Psoas muscle (tissue), 8 donors: ENCODE data around the gene GALR3. TPM values are rescaled to one million over a fixed set of nuclear protein-coding genes. Genes with fewer than 3 reads are reported as not detected.
A peak's percentile ranks its signal among the peaks of the same experiment; 100 is the strongest.

Experiments
- ATAC-seq, 4 donors: fragments of 200-7000 bp; cut with Tn5 transposase; one replicate each; pipeline ENCODE4 v1.9.1; 2020; ENCODE audit warnings: moderate library complexity in 3 of 4, mild to moderate bottlenecking in 2 of 4
- DNase-seq, 2 donors: peaks; one replicate each; pipeline ENCODE4 v3.0.0-alpha.2; 2020
- H3K27ac ChIP-seq: fragments of 200-600 bp; one replicate; pipeline ENCODE4 v1.8.0; 2022
- H3K27me3 ChIP-seq, 3 donors: fragments of 200-600 bp in 1 of 3; one replicate each; pipeline versions ENCODE4 v1.6.1 to v1.8.0; 2013 to 2022; ENCODE audit warnings: low read length in 2 of 3, mild to moderate bottlenecking in 2 of 3, moderate library complexity in 1 of 3; ENCODE audit not compliant: insufficient read depth in 3 of 3
- H3K36me3 ChIP-seq, 2 donors: fragments of 200-600 bp in 1 of 2; one replicate each; pipeline versions ENCODE4 v1.6.1 to v1.8.0; 2013 to 2022; ENCODE audit warnings: low read depth in 1 of 2, mild to moderate bottlenecking in 1 of 2, moderate library complexity in 1 of 2; ENCODE audit not compliant: insufficient read depth in 1 of 2
- H3K4me1 ChIP-seq: fragments of 200-600 bp; one replicate; pipeline ENCODE4 v1.8.0; 2022
- H3K4me3 ChIP-seq: fragments of 200-600 bp; one replicate; pipeline ENCODE4 v1.8.0; 2022; ENCODE audit warnings: mild to moderate bottlenecking
- H3K9me3 ChIP-seq: fragments of 200-600 bp; one replicate; pipeline ENCODE4 v1.8.0; 2022
- WGBS, 3 donors: extraction: QIAGEN DNeasy Blood & Tissue Kit; methylation state at CpG; one replicate each; pipeline versions ENCODE4 v1.1.6 to v1.1.7; 2013; 5-methylcytosine and 5-hydroxymethylcytosine counted together
- intact Hi-C, 2 donors: fragments of 100-400 bp; cut with DNase I; formaldehyde crosslinking; loops; one replicate each; pipeline versions ENCODE4 v1.11.0 to v1.14.2; 2022
- polyA plus RNA-seq, 3 donors: library from polyadenylated mRNA; stranded (reverse); fragments of 200-250 nt; gene quantifications; one replicate each; pipeline ENCODE4 v1.2.3, GENCODE V29; 2013
- total RNA-seq, 4 donors: library from RNA; stranded (reverse); fragmentation: NEBNext Ultra II Directional in 2 of 4; extraction: Animal tissue kit (Norgen Biotek cat#: 25700) in 2 of 4; gene quantifications; one replicate each; pipeline versions ENCODE4 v1.2.1 to v1.2.4, GENCODE V29; 2021 to 2023
- TF ChIP-seq, protein P1 (sequence below): fragments of 200-600 bp; IDR thresholded peaks from one replicate; pipeline ENCODE4 v1.8.0; 2022; ENCODE audit warnings: antibody characterized with exemption
- donor health status: healthy with polysubstance abuse.
- donor health status: DM: no; HTN: no; CAD: no; lungs with moderate emphysema.
- donor health status: Bipolar disorder and iron deficiency.
- donor health status: healthy.
- donor health status: DM: yes; HTN: yes; CAD: no.
- donor health status: DM: no; HTN: no; CAD: no.
- donor health status: DM: no; HTN: no; CAD: no.
- donor health status: DM: yes; HTN: yes; CAD: no.

The GALR3 gene
- total and polyA plus RNA-seq, 7 donors: 0.04 to 0.32 TPM; not detected in 5

DNA sequence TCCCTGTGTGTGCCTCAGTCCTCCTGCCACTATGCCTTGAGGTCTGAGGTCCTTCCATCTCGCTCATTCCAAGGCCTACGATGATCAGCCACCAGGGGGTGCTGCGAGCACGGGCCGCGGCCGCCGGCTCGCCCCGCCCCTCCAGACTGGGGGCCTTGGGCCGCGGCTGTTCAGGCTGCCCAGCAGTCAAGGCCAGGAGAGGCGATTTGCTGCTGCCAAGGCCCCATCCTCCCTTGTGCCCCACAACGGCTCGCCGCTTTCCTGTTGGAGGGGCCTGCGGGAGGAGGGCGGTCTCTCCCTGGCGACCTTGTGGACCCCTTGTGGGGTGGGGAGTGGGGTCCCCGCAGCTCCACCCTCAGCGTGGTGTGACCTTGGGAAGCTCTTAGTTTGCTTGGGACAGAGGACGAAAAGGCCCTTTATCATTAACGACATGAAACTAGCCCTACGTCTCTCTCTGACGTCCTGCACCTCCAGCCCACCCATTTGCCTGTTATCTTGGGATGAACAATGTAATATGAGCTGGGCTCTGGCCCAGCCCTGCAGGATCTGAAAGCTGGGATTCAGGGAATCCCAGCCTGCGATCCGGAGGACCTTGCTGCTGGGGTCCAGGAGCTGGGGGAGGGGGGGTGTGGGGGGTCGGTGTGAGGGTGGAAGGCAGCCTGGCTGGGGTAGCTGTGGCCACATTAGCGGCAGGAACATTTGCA, 5.3 kb upstream of the GALR3 start:
- Histone ChIP-seq H3K9me3 (no peaks in the 10 kb centered on the region), H3K36me3 (peaks cover 0 to 13% of the 10 kb centered on the region in 2 donors), H3K4me1 (peaks cover 13% of the 10 kb centered on the region), H3K27ac (no peak overlapping the region), H3K27me3 (no peaks in the 10 kb centered on the region), H3K4me3 (peak overlapping the region; percentile 60)
- ATAC-seq (peak; percentile 90 to 97 (median 94)), DNase-seq (peak; percentile 86 to 91)
- 1 to 3% (median 2%) methylated on average over 29 of the region's 29 CpGs for WGBS, 3 donors
- TF ChIP-seq, protein P1, sequence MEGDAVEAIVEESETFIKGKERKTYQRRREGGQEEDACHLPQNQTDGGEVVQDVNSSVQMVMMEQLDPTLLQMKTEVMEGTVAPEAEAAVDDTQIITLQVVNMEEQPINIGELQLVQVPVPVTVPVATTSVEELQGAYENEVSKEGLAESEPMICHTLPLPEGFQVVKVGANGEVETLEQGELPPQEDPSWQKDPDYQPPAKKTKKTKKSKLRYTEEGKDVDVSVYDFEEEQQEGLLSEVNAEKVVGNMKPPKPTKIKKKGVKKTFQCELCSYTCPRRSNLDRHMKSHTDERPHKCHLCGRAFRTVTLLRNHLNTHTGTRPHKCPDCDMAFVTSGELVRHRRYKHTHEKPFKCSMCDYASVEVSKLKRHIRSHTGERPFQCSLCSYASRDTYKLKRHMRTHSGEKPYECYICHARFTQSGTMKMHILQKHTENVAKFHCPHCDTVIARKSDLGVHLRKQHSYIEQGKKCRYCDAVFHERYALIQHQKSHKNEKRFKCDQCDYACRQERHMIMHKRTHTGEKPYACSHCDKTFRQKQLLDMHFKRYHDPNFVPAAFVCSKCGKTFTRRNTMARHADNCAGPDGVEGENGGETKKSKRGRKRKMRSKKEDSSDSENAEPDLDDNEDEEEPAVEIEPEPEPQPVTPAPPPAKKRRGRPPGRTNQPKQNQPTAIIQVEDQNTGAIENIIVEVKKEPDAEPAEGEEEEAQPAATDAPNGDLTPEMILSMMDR: peak; percentile 98
- intact Hi-C loops: loop anchor here (1.0 to 10.0 kb wide), 5 partner anchors 45 to 149 kb away; no protein-coding TSS in a partner anchor

DNA sequence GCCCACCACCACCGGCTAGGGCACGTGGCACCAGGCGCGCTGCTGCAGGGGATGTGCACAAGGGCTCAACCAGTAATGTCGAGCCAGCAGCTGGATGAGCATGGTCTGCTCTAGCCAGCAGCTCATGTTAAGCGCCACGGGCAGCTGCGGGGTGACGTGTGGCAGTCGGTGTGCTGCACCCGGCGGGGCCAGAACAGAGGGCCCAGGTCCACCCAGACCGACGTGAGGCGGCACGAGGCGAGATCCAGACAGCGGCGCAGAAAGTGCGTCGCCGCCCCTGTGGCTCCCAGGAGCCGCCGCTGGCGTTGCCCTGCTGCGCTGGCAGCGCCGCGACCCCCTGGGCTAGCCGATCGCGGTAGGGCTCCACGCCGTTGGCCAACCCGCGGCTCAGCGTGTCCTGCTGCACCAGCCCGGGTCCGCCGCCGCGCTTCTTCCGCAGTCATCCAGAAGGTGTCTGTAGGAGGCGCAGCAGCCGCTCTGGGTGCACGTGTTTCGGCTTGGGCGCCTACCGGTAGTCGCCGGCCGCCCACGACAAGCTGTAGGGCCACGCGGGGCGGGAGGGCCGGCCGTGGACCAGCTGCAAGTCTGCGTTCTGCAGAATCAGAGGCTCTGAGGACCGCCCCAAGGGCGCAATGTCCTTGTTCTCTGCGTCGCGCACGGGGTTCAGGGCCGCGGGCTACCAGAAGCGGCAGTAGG, 4.6 kb upstream of the GALR3 start:
- DNase-seq: peak; percentile 65 to 77
- Histone ChIP-seq H3K9me3 (no peaks in the 10 kb centered on the region), H3K36me3 (peaks cover 0 to 13% of the 10 kb centered on the region in 2 donors), H3K4me3 (peak overlapping the region; percentile 60), H3K27ac (no peak overlapping the region), H3K27me3 (no peaks in the 10 kb centered on the region), H3K4me1 (peaks cover 13% of the 10 kb centered on the region)
- ATAC-seq: peak; percentile 33 to 70 (median 64)
- TF ChIP-seq, protein P1: peak; percentile 32
- intact Hi-C loops: loop anchor here (2.0 to 10.0 kb wide), 4 partner anchors 44 to 149 kb away; no protein-coding TSS in a partner anchor
- 3 to 7% (median 3%) methylated on average over 40 to 68 of the region's 68 CpGs for WGBS, 3 donors

GRCh38 chr22:37819105-37819433, 4.1 kb upstream of the GALR3 start:
- Histone ChIP-seq H3K27ac (no peak overlapping the region), H3K9me3 (no peaks in the 10 kb centered on the region), H3K36me3 (peaks cover 0 to 13% of the 10 kb centered on the region in 2 donors), H3K4me1 (peaks cover 13% of the 10 kb centered on the region), H3K27me3 (no peaks in the 10 kb centered on the region), H3K4me3 (peak overlapping the region; percentile 60)
- intact Hi-C loops: loop anchor here (2.0 to 10.0 kb wide), 4 partner anchors 44 to 148 kb away; no protein-coding TSS in a partner anchor
- TF ChIP-seq, protein P1: no peak
- no peak for DNase-seq
- WGBS, 3 donors: 31 to 47% (median 46%) methylated on average over 10 to 14 of the region's 14 CpGs
- ATAC-seq: no peak

DNA sequence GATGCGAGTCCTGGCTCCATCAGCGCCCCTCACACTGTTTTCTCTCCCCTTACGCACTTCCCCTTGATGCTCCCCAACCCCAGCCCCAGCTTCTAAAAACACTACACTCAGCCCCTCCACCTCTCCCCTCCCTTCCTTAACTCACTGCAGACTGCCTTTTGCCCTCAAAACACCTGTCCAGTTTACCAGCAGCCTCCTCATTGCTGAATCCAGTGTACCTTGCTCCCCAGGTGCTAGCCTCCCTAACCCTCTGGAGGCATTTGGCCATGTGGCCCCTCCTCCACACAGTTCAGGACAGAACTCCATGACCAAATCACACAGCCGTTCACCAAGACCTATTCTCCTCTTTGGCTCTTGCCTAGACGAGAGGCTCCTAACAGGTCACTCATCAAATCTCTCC, 2.8 kb upstream of the GALR3 start:
- H3K27ac ChIP-seq: no peak overlapping the region
- H3K36me3 ChIP-seq: peaks cover 0 to under 1% of the 10 kb centered on the region in 2 donors
- TF ChIP-seq, protein P1: no peak
- H3K4me1 ChIP-seq: peaks cover 13% of the 10 kb centered on the region
- H3K27me3 ChIP-seq: no peaks in the 10 kb centered on the region
- no peaks in the 10 kb centered on the region for H3K9me3 ChIP-seq
- intact Hi-C loops: no loop called here
- WGBS, 3 donors: 89 to 95% (median 95%) methylated on average over 5 of the region's 5 CpGs
- ATAC-seq (no peak), DNase-seq (no peak)
- H3K4me3 ChIP-seq: no peak overlapping the region
